Activated T-helper 1 cell treated with anti-CD3 and anti-CD28 coated beads, Interleukin-12 subunit alpha, Interleukin-12 subunit beta, Interleukin-2, Interleukin-4 antibody, amounts not matched to agents 30 ng/mL and 10 ng/mL and 1 ng/mL, durations not matched to agents 14 hours and 24 hours and 36 hours (primary cell): ENCODE data around the gene SWT1. TPM values are rescaled to one million over a fixed set of nuclear protein-coding genes. Genes with fewer than 3 reads are reported as not detected.
A peak's percentile ranks its signal among the peaks of the same experiment; 100 is the strongest.
"Not testable (repeated sequence)": the region's sequence is repeated elsewhere in the genome, so short reads cannot be mapped to it uniquely, and the experiment has no call there.

Experiments used
- DNase-seq: peaks from one replicate; pipeline ENCODE4 v3.0.0; 2021; ENCODE audit warnings: low spot score
- H3K27ac Mint-ChIP-seq: one replicate; pipeline ENCODE4 v1.8.0; 2021; ENCODE audit warnings: mild to moderate bottlenecking, mixed read lengths
- H3K27me3 Mint-ChIP-seq: one replicate; pipeline ENCODE4 v1.8.0; 2022; ENCODE audit warnings: mild to moderate bottlenecking, moderate library complexity, mixed read lengths; ENCODE audit not compliant: insufficient read depth
- H3K36me3 Mint-ChIP-seq: one replicate; pipeline ENCODE4 v1.8.0; 2021; ENCODE audit warnings: low read depth, mixed read lengths
- H3K4me1 Mint-ChIP-seq: one replicate; pipeline ENCODE4 v1.8.0; 2021; ENCODE audit warnings: low read depth, mixed read lengths
- H3K4me3 Mint-ChIP-seq: one replicate; pipeline ENCODE4 v1.8.0; 2021; ENCODE audit warnings: mild to moderate bottlenecking, moderate library complexity, mixed read lengths
- H3K9me3 Mint-ChIP-seq: one replicate; pipeline ENCODE4 v1.8.0; 2021; ENCODE audit warnings: mixed read lengths
- intact Hi-C: fragments of 100-400 bp; cut with micrococcal nuclease; formaldehyde crosslinking; loops from one replicate; pipeline ENCODE4 v1.15.1; 2024
- total RNA-seq: library from RNA; stranded (reverse); gene quantifications from 2 replicates; pipeline ENCODE4 v1.2.3, GENCODE V29; 2022

Gene SWT1
- total RNA-seq, 1 donor from 2014 or later = 2.3 TPM

- intact Hi-C loops = loop anchor here (5.0 to 10.0 kb wide), 10 partner anchors 263 to 1518 kb away; partner anchors contain the start of genes ARPC5 and TSEN15
- Mint-ChIP-seq H3K4me3 (peak overlapping the region; percentile 98), H3K9me3 (no peaks in the 10 kb centered on the region), H3K4me1 (peaks cover 45% of the 10 kb centered on the region), H3K27ac (no peak overlapping the region), H3K27me3 (no peaks in the 10 kb centered on the region), H3K36me3 (peaks cover 16% of the 10 kb centered on the region)
- DNase-seq = no peak
These were observed 2.0 kb upstream of the SWT1 start for GRCh38 chr1:185154912-185155513.

DNA sequence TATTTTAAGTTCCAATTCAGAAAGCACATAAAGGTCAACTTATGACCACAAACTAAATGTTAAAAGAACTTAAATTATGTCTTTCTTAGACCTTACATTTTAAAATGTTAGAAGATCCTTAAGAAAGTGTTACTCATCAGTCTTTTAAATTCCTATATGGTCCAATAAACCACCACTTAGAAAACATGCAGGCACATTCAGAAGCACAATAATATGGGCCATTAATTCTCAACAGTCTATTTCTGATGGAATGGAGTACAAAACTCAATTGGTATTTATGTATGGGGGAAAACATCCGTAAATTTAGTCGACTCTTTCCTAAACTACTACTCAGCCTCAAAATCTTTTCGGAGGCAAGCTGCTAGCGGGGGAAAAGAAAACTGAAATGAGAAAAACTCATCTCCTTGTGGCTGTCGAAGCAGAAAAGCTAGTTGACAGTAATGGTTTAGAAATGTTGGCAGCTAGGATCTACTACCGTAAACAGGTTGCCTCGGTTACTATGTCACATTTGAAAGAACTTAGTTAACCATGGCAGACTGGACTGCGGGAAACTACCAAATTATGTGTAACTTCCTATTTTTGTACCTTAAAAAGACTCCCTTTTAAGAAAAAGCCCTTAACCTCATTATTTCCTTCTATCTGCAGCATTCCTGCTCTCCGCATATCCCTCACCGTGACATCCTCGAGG is 1.2 kb upstream of the SWT1 start:
- Mint-ChIP-seq H3K27me3 (no peaks in the 10 kb centered on the region), H3K9me3 (no peaks in the 10 kb centered on the region), H3K4me1 (peaks cover 49% of the 10 kb centered on the region), H3K4me3 (peak overlapping the region; percentile 98), H3K36me3 (peaks cover 13% of the 10 kb centered on the region), H3K27ac (peak overlapping the region; percentile 89)
- intact Hi-C loops = loop anchor here (2.0 to 10.0 kb wide), 14 partner anchors 183 to 1685 kb away; partner anchors contain the start of genes ARPC5, C1orf21 and TSEN15
- no peak for DNase-seq

DNA sequence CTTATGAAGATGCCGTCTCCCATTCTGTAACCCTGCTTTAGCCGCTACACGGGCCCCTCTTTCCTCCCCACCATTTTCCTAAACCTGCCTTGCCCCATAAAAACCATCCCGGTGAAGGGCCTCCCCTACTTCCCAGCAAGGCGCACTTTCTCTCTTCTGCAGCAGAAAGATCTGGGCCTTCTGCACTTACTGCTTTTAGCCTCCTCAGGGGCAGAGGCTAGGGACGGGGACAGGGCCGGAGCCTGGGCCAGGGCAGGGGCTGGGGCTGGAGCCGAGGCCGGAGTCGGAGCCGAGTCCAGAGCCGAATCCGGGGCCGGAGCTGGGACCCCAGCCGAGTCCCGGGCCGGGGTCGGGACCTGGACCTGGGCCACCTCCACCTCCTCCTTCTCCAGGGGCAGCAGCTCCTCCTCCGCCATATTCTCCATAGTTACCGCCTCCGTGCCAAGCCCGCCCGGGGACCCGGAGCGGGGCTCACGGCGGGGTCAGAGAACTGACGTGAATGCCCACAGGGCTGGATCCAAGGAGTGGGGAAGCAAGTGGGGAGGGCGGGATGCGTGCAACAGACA is 596 bp upstream of the SWT1 start:
- peaks cover 54% of the 10 kb centered on the region for H3K4me1 Mint-ChIP-seq

DNA sequence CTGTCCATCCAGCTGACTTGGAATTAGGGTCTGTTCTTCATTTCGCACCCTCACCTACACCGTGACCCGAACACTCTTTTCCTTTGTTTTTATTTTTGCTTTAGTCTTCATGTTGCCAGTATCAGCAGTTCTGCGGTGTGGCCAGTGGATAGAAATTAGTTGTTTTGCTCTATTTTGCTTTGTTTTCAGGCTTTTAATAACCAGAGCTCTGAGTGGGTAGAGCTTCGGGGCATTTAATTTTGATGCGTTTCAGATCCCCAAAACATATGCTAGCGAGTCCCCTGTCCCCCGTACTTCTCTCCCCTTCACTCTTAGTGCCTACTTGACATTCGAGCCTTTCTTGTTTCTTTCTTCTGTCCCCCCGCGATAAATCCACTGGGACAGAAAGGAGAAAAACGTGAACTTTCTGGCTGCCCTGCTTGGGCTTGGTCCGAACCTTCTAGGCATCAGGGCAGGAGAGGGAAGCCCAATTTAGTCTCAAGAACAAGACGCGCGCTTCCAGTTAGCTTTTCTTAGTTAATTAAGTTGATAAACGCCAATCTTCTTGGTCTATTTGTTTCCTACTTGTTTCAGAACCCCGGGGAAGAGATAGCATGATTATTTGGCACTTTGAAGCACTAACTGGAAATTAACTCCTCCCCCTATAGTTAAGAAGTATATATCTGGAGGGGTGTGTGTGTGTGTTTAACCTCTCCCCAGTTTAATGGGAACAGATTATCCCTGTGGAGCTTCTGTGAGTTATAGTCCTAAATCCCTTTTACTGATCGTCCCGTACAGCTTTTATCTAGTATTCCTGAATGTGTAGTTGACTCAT is 839 bp downstream of the SWT1 start:
- intact Hi-C loops = loop anchor here (1.0 to 10.0 kb wide), 19 partner anchors 12 to 1687 kb away; partner anchors contain the start of genes ARPC5, C1orf21, IVNS1ABP and ODR4
- peak overlapping the region; percentile 90 for H3K27ac Mint-ChIP-seq
- peaks cover 52% of the 10 kb centered on the region for H3K4me1 Mint-ChIP-seq
- DNase-seq = no peak
- H3K27me3 Mint-ChIP-seq = no peaks in the 10 kb centered on the region
- H3K36me3 Mint-ChIP-seq = peaks cover 5% of the 10 kb centered on the region
- peak overlapping the region; percentile 98 for H3K4me3 Mint-ChIP-seq
- H3K9me3 Mint-ChIP-seq = no peaks in the 10 kb centered on the region

More for the DNA sequence above, 596 bp upstream of the SWT1 start:
- H3K27me3 Mint-ChIP-seq = no peaks in the 10 kb centered on the region
- peak overlapping the region; percentile 98 for H3K4me3 Mint-ChIP-seq
- DNase-seq = no peak
- intact Hi-C loops = loop anchor here (2.0 to 10.0 kb wide), 14 partner anchors 184 to 1686 kb away; partner anchors contain the start of genes ARPC5, C1orf21 and TSEN15
- H3K9me3 Mint-ChIP-seq = no peaks in the 10 kb centered on the region
- peaks cover 10% of the 10 kb centered on the region for H3K36me3 Mint-ChIP-seq
- H3K27ac Mint-ChIP-seq = peak overlapping the region; percentile 97

GRCh38 chr1:185158800-185159199 is 1.8 kb downstream of the SWT1 start:
- H3K9me3 Mint-ChIP-seq = no peaks in the 10 kb centered on the region
- H3K36me3 Mint-ChIP-seq = peaks cover 2% of the 10 kb centered on the region
- intact Hi-C loops = loop anchor here (1.0 to 10.0 kb wide), 11 partner anchors 12 to 1521 kb away; partner anchors contain the start of genes ARPC5 and TSEN15
- no peak overlapping the region for H3K27ac Mint-ChIP-seq
- H3K27me3 Mint-ChIP-seq = no peaks in the 10 kb centered on the region
- peak overlapping the region; percentile 42 for H3K4me3 Mint-ChIP-seq
- H3K4me1 Mint-ChIP-seq = peaks cover 44% of the 10 kb centered on the region
- DNase-seq = no peak

DNA sequence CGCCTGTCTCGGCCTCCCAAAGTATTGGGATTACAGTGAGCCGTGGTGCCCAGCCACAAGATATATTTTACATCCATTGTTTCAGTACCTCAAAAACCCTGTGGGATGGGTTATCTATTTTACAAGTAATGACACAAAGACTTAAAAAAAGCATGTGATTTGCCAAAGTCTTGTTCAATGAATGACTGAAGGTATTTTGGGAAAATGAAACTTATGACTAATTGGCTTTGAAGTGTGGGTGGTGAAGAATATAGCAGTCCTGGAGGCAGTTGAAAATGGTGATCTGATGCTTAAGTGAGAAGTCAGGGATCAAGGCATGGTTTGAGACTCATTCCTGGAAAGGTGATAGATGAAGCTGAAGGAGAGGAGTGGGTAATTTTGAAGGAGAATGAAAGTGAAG is 3.0 kb downstream of the SWT1 start:
- Mint-ChIP-seq H3K9me3 (no peaks in the 10 kb centered on the region), H3K4me1 (peaks cover 44% of the 10 kb centered on the region), H3K4me3 (no peak overlapping the region), H3K27me3 (no peaks in the 10 kb centered on the region), H3K36me3 (peaks cover 2% of the 10 kb centered on the region), H3K27ac (peak overlapping the region; percentile 45)
- no peak for DNase-seq
- intact Hi-C loops = loop anchor here (5.0 to 10.0 kb wide), 10 partner anchors 268 to 1523 kb away; partner anchors contain the start of genes ARPC5 and TSEN15

GRCh38 chr1:185162491-185162890 is 5.5 kb downstream of the SWT1 start:
- no peaks in the 10 kb centered on the region for H3K9me3 Mint-ChIP-seq
- intact Hi-C loops = no loop called here
- H3K27me3 Mint-ChIP-seq = no peaks in the 10 kb centered on the region
- no peak overlapping the region for H3K4me3 Mint-ChIP-seq
- DNase-seq = no peak
- H3K36me3 Mint-ChIP-seq = peaks cover 2% of the 10 kb centered on the region
- no peak overlapping the region for H3K27ac Mint-ChIP-seq
- H3K4me1 Mint-ChIP-seq = peaks cover 43% of the 10 kb centered on the region

- Mint-ChIP-seq H3K27me3 (no peaks in the 10 kb centered on the region), H3K4me3 (no peak overlapping the region), H3K27ac (no peak overlapping the region), H3K4me1 (peaks cover 17% of the 10 kb centered on the region), H3K36me3 (no peaks in the 10 kb centered on the region), H3K9me3 (no peaks in the 10 kb centered on the region)
- DNase-seq = no peak
- intact Hi-C loops = no loop called here
These were observed 9.1 kb downstream of the SWT1 start for GRCh38 chr1:185166106-185166505.

DNA sequence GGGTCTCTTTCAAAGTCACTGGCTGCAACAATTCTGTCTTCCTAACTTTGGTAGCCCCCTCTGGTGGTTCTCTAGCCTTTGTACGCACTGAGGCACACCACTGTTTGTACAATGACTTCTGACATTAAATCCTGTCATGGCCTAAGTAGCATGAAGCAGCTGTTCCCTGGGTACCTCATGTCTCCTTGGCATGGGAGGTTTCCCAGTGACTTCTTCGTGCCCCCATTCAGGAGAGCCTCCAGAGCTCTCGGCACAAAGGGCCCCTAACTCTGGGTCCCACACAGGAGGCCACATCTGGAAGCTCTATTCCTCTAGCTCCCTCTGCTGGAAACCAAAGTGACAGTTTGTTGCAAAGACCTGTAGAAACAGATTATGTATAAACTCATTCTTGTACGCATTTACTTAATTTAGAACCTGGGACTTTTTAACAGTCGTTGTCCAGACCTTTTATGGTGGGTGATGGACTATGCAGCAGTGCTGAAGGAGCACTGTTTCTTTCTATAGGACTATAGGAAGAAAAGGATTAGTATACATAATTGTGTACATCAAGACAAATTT is 13.4 kb downstream of the SWT1 start:
- H3K27me3 Mint-ChIP-seq = no peaks in the 10 kb centered on the region
- peaks cover 9% of the 10 kb centered on the region for H3K4me1 Mint-ChIP-seq
- peak; percentile 26 for DNase-seq
- H3K27ac Mint-ChIP-seq = no peak overlapping the region
- no peak overlapping the region for H3K4me3 Mint-ChIP-seq
- no peaks in the 10 kb centered on the region for H3K36me3 Mint-ChIP-seq
- no peaks in the 10 kb centered on the region for H3K9me3 Mint-ChIP-seq
- intact Hi-C loops = loop anchor here (1.0 to 5.0 kb wide), 3 partner anchors 12 to 365 kb away; no protein-coding TSS in a partner anchor

DNA sequence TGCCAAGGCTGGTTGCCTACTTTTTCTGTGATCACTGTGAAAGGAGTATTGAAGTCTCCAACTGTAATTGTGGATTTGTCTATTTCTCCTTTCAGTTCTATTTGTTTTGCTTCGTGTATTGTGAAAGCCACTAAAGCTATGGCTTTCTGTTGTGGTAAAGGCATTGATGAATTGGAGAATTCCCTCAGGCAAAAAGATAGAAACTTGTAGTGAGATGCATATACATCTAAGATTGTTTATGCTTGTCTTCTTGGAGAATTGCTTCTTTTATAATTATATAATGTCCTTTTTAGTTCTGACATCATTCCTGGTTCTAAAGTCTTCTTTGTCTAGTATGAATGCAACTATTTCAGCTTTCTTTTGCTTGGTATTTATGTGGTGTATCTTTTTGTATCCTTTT is 36.8 kb downstream of the SWT1 start:
- intact Hi-C loops = no loop called here
- DNase-seq = no peak
- Mint-ChIP-seq H3K4me3 (no peak overlapping the region), H3K4me1 (no peaks in the 10 kb centered on the region), H3K27me3 (no peaks in the 10 kb centered on the region), H3K9me3 (peaks cover 15% of the 10 kb centered on the region), H3K27ac (no peak overlapping the region), H3K36me3 (peaks cover 7% of the 10 kb centered on the region)

GRCh38 chr1:185198712-185199111 is 41.7 kb downstream of the SWT1 start:
- intact Hi-C loops, H3K4me3 Mint-ChIP-seq, H3K36me3 Mint-ChIP-seq, H3K27ac Mint-ChIP-seq, H3K4me1 Mint-ChIP-seq, H3K27me3 Mint-ChIP-seq, DNase-seq: not testable (repeated sequence)
- peaks cover 24% of the 10 kb centered on the region for H3K9me3 Mint-ChIP-seq

GRCh38 chr1:185200889-185201288 is 43.9 kb downstream of the SWT1 start:
- intact Hi-C loops = no loop called here
- peaks cover 24% of the 10 kb centered on the region for H3K9me3 Mint-ChIP-seq
- no peak for DNase-seq
- H3K27ac Mint-ChIP-seq = no peak overlapping the region
- no peaks in the 10 kb centered on the region for H3K4me1 Mint-ChIP-seq
- peaks cover 7% of the 10 kb centered on the region for H3K36me3 Mint-ChIP-seq
- H3K27me3 Mint-ChIP-seq = no peaks in the 10 kb centered on the region
- H3K4me3 Mint-ChIP-seq = no peak overlapping the region
